GM23338 (cell line): ENCODE data around the gene CNTRL. TPM values are rescaled to one million over a fixed set of nuclear protein-coding genes. Genes with fewer than 3 reads are reported as not detected.

ENCODE experiments used
- ATAC-seq: fragments of 200-7000 bp; cut with Tn5 transposase; 3 replicates; pipeline ENCODE4 v1.9.1; 2020
- DNase-seq: peaks from one replicate; pipeline ENCODE4 v3.0.0-alpha.2; 2015; ENCODE audit warnings: low spot score
- H2AFZ ChIP-seq: fragments of 200-600 bp; sonication (generic); 2 replicates; pipeline ENCODE4 v1.8.0; 2016; ENCODE audit warnings: antibody characterized with exemption, mild to moderate bottlenecking, moderate library complexity
- H3F3A ChIP-seq: fragments of 200-600 bp; sonication (generic); replicated peaks from 2 replicates; pipeline ENCODE4 v1.8.0; 2017; ENCODE audit warnings: antibody characterized with exemption, mixed run types, low read depth
- H3K27ac ChIP-seq: fragments of 200-600 bp; sonication (generic); 2 replicates; pipeline ENCODE4 v1.6.1; 2016; ENCODE audit warnings: low read depth
- H3K27me3 ChIP-seq: fragments of 200-600 bp; sonication (generic); 2 replicates; pipeline ENCODE4 v1.8.0; 2016; ENCODE audit warnings: mild to moderate bottlenecking, mixed run types, moderate library complexity; ENCODE audit not compliant: insufficient read depth
- H3K36me3 ChIP-seq: fragments of 200-600 bp; sonication (generic); 2 replicates; pipeline ENCODE4 v1.8.0; 2016; ENCODE audit warnings: mild to moderate bottlenecking; ENCODE audit not compliant: insufficient read depth
- H3K4me1 ChIP-seq: fragments of 200-600 bp; sonication (generic); 2 replicates; pipeline ENCODE4 v1.8.0; 2016; ENCODE audit warnings: mild to moderate bottlenecking, moderate library complexity; ENCODE audit not compliant: insufficient read depth
- H3K4me2 ChIP-seq: fragments of 200-600 bp; sonication (generic); 2 replicates; pipeline ENCODE4 v1.7.1; 2017; ENCODE audit warnings: mixed run types
- H3K4me3 ChIP-seq: fragments of 200-600 bp; sonication (generic); 2 replicates; pipeline ENCODE4 v1.6.1; 2016; ENCODE audit warnings: mixed run types
- H3K79me2 ChIP-seq: fragments of 200-600 bp; sonication (generic); replicated peaks from 2 replicates; pipeline ENCODE4 v1.8.0; 2017; ENCODE audit warnings: mild to moderate bottlenecking; ENCODE audit not compliant: insufficient read depth
- H3K9me2 ChIP-seq: fragments of 200-600 bp; sonication (generic); 2 replicates; pipeline ENCODE4 v1.8.0; 2017; ENCODE audit not compliant: insufficient read depth
- H4K20me1 ChIP-seq: fragments of 200-600 bp; sonication (generic); replicated peaks from 2 replicates; pipeline ENCODE4 v1.8.0; 2017; ENCODE audit warnings: mild to moderate bottlenecking; ENCODE audit not compliant: insufficient read depth
- H3K27ac Mint-ChIP-seq: 2 replicates; pipeline ENCODE4 v1.8.0; 2020; ENCODE audit warnings: inconsistent platforms, mild to moderate bottlenecking, moderate library complexity, mixed read lengths
- H3K27me3 Mint-ChIP-seq: 3 replicates; pipeline ENCODE4 v1.8.0; 2022; ENCODE audit warnings: low read depth, mild to moderate bottlenecking, moderate library complexity, mixed read lengths, inconsistent platforms; ENCODE audit not compliant: insufficient read depth, poor library complexity
- H3K36me3 Mint-ChIP-seq: 3 replicates; pipeline ENCODE4 v1.8.0; 2021; ENCODE audit warnings: low read depth, mild to moderate bottlenecking, inconsistent platforms, moderate library complexity, mixed read lengths
- H3K4me1 Mint-ChIP-seq: 3 replicates; pipeline ENCODE4 v1.8.0; 2020; ENCODE audit warnings: mild to moderate bottlenecking, inconsistent platforms, mixed read lengths
- H3K4me3 Mint-ChIP-seq: 3 replicates; pipeline ENCODE4 v1.8.0; 2021; ENCODE audit warnings: moderate library complexity, mild to moderate bottlenecking, inconsistent platforms, mixed read lengths
- H3K9me3 Mint-ChIP-seq: 3 replicates; pipeline ENCODE4 v1.8.0; 2020; ENCODE audit warnings: moderate library complexity, mild to moderate bottlenecking, inconsistent platforms, mixed read lengths
- CREB1 ChIP-seq: fragments of 250-450 bp; sonication (Bioruptor Pico); IDR thresholded peaks from 2 replicates; pipeline ENCODE4 v1.5.0; 2020; ENCODE audit warnings: low read depth, mild to moderate bottlenecking, moderate library complexity
- EZH2phosphoT487 ChIP-seq: fragments of 200-600 bp; sonication (generic); IDR thresholded peaks from one replicate; pipeline ENCODE4 v1.8.1; 2018; ENCODE audit warnings: antibody characterized with exemption; ENCODE audit not compliant: unreplicated experiment
- JUNB ChIP-seq: IDR thresholded peaks from one replicate; pipeline ENCODE4 v1.6.1; 2016; ENCODE audit warnings: antibody characterized with exemption; ENCODE audit not compliant: unreplicated experiment
- NANOG ChIP-seq: IDR thresholded peaks from 2 replicates; pipeline ENCODE4 v1.6.1; 2016; ENCODE audit warnings: antibody characterized with exemption, borderline replicate concordance
- POLR2AphosphoS5 ChIP-seq: IDR thresholded peaks from 2 replicates; pipeline ENCODE4 v1.6.1; 2016; ENCODE audit warnings: antibody characterized with exemption, low read depth
- STAT1 ChIP-seq: IDR thresholded peaks from one replicate; pipeline ENCODE4 v1.6.1; 2016; ENCODE audit warnings: antibody characterized with exemption; ENCODE audit not compliant: unreplicated experiment
- ZNF331 ChIP-seq: fragments of 250-450 bp; sonication (Bioruptor Pico); IDR thresholded peaks from 2 replicates; pipeline ENCODE4 v1.5.0; 2020; ENCODE audit warnings: low read depth, mild to moderate bottlenecking, moderate library complexity
- polyA plus RNA-seq: library from polyadenylated mRNA; unstranded; fragments of >200 nt; fragmentation: Nextera tagmentation; extraction: Ambion mirVana; gene quantifications from 2 replicates; pipeline ENCODE4 v1.2.1, GENCODE V29; 2016
- total RNA-seq: library from RNA; depleted of rRNA; stranded (reverse); fragments of >200 nt; shearing (Covaris generic); gene quantifications from 2 replicates; pipeline ENCODE4 v1.2.3, GENCODE V29; 2014
- TF ChIP-seq, protein P1 (sequence below): fragments of 250-450 bp; sonication (Bioruptor Pico); IDR thresholded peaks from 2 replicates; pipeline ENCODE4 v1.5.0; 2020; ENCODE audit warnings: mild to moderate bottlenecking, moderate library complexity
- TF ChIP-seq, protein P2 (sequence below), 2 experiments: fragments of 200-600 bp in 1 of 2; sonication (generic) in 1 of 2; conservative IDR thresholded peaks; 2 replicates each; pipeline versions ENCODE4 v1.5.1 to v1.6.1; 2016 to 2017; ENCODE audit warnings: antibody characterized with exemption in 2 of 2, low read depth in 2 of 2, mild to moderate bottlenecking in 2 of 2, moderate library complexity in 1 of 2

The CNTRL gene
- total and polyA plus RNA-seq, 2 experiments from 2014 or later: 9.2 to 11.7 TPM

DNA sequence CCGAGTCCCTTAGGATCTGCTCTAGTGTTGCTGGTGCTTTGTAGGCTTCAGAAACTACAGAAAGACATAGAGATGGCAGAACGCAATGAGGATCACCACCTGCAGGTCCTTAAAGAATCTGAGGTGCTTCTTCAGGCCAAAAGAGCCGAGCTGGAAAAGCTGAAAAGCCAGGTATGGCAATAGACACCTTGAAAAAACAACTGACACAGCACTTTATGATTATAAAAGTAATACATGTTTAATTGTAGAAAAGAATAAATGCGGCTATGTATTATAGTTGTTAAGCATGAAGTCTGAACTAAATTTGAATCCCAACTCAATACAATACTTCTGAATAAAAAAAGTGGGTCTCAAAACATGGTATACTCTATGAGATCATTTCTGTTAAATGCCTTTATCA lies 83.2 kb downstream of the CNTRL start (continued):
- TF ChIP-seq, protein P1, sequence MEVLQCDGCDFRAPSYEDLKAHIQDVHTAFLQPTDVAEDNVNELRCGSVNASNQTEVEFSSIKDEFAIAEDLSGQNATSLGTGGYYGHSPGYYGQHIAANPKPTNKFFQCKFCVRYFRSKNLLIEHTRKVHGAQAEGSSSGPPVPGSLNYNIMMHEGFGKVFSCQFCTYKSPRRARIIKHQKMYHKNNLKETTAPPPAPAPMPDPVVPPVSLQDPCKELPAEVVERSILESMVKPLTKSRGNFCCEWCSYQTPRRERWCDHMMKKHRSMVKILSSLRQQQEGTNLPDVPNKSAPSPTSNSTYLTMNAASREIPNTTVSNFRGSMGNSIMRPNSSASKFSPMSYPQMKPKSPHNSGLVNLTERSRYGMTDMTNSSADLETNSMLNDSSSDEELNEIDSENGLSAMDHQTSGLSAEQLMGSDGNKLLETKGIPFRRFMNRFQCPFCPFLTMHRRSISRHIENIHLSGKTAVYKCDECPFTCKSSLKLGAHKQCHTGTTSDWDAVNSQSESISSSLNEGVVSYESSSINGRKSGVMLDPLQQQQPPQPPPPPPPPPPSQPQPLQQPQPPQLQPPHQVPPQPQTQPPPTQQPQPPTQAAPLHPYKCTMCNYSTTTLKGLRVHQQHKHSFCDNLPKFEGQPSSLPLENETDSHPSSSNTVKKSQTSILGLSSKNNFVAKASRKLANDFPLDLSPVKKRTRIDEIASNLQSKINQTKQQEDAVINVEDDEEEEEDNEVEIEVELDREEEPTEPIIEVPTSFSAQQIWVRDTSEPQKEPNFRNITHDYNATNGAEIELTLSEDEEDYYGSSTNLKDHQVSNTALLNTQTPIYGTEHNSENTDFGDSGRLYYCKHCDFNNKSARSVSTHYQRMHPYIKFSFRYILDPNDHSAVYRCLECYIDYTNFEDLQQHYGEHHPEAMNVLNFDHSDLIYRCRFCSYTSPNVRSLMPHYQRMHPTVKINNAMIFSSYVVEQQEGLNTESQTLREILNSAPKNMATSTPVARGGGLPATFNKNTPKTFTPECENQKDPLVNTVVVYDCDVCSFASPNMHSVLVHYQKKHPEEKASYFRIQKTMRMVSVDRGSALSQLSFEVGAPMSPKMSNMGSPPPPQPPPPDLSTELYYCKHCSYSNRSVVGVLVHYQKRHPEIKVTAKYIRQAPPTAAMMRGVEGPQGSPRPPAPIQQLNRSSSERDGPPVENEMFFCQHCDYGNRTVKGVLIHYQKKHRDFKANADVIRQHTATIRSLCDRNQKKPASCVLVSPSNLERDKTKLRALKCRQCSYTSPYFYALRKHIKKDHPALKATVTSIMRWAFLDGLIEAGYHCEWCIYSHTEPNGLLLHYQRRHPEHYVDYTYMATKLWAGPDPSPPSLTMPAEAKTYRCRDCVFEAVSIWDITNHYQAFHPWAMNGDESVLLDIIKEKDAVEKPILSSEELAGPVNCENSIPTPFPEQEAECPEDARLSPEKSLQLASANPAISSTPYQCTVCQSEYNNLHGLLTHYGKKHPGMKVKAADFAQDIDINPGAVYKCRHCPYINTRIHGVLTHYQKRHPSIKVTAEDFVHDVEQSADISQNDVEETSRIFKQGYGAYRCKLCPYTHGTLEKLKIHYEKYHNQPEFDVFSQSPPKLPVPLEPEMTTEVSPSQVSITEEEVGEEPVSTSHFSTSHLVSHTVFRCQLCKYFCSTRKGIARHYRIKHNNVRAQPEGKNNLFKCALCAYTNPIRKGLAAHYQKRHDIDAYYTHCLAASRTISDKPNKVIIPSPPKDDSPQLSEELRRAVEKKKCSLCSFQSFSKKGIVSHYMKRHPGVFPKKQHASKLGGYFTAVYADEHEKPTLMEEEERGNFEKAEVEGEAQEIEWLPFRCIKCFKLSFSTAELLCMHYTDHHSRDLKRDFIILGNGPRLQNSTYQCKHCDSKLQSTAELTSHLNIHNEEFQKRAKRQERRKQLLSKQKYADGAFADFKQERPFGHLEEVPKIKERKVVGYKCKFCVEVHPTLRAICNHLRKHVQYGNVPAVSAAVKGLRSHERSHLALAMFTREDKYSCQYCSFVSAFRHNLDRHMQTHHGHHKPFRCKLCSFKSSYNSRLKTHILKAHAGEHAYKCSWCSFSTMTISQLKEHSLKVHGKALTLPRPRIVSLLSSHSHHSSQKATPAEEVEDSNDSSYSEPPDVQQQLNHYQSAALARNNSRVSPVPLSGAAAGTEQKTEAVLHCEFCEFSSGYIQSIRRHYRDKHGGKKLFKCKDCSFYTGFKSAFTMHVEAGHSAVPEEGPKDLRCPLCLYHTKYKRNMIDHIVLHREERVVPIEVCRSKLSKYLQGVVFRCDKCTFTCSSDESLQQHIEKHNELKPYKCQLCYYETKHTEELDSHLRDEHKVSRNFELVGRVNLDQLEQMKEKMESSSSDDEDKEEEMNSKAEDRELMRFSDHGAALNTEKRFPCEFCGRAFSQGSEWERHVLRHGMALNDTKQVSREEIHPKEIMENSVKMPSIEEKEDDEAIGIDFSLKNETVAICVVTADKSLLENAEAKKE (CRISPR knock-in tag): no peak
- no peak for TF ChIP-seq JUNB
- no peak for TF ChIP-seq CREB1 (CRISPR knock-in tag)
- TF ChIP-seq NANOG: no peak
- TF ChIP-seq STAT1: no peak
- no peak for TF ChIP-seq ZNF331 (CRISPR knock-in tag)
- TF ChIP-seq POLR2AphosphoS5: no peak

DNA sequence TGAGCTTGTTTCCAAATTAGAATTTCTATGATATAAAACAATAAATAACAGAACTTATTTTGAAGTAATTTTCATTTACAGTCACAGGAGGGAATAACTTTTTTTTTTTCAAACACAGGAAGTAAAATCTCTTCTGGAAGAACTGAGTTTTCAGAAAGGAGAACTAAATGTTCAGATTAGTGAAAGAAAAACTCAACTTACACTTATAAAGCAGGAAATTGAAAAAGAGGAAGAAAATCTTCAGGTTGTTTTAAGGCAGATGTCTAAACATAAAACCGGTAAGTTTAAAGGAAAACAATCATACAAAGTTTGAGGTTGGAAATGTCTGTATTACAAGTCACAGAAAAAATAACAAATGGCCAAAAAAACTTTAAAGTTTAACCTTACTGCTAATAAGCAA lies 85.3 kb downstream of the CNTRL start:
- no peak for ATAC-seq
- no peak overlapping the region for H3K27ac ChIP-seq
- no peaks in the 10 kb centered on the region for H3K4me1 Mint-ChIP-seq
- DNase-seq: no peak
- H3K27ac Mint-ChIP-seq: no peak overlapping the region
- no peak overlapping the region for H2AFZ ChIP-seq
- no peaks in the 10 kb centered on the region for H3F3A ChIP-seq
- no peaks in the 10 kb centered on the region for H3K9me2 ChIP-seq
- no peaks in the 10 kb centered on the region for H3K9me3 Mint-ChIP-seq
- H3K27me3 ChIP-seq: no peaks in the 10 kb centered on the region
- H3K36me3 Mint-ChIP-seq: peaks cover 10% of the 10 kb centered on the region; the same call in 2 of the 3 replicates
- no peak overlapping the region for H3K4me2 ChIP-seq
- no peak overlapping the region for H3K4me3 ChIP-seq
- H3K4me1 ChIP-seq: no peaks in the 10 kb centered on the region
- H3K4me3 Mint-ChIP-seq: no peak overlapping the region
- H3K79me2 ChIP-seq: no peaks in the 10 kb centered on the region
- no peaks in the 10 kb centered on the region for H3K27me3 Mint-ChIP-seq
- no peaks in the 10 kb centered on the region; the same call in 1 of the 2 replicates for H4K20me1 ChIP-seq
- H3K36me3 ChIP-seq: no peaks in the 10 kb centered on the region; the same call in 1 of the 2 replicates
- TF ChIP-seq EZH2phosphoT487: no peak
- TF ChIP-seq, protein P2, sequence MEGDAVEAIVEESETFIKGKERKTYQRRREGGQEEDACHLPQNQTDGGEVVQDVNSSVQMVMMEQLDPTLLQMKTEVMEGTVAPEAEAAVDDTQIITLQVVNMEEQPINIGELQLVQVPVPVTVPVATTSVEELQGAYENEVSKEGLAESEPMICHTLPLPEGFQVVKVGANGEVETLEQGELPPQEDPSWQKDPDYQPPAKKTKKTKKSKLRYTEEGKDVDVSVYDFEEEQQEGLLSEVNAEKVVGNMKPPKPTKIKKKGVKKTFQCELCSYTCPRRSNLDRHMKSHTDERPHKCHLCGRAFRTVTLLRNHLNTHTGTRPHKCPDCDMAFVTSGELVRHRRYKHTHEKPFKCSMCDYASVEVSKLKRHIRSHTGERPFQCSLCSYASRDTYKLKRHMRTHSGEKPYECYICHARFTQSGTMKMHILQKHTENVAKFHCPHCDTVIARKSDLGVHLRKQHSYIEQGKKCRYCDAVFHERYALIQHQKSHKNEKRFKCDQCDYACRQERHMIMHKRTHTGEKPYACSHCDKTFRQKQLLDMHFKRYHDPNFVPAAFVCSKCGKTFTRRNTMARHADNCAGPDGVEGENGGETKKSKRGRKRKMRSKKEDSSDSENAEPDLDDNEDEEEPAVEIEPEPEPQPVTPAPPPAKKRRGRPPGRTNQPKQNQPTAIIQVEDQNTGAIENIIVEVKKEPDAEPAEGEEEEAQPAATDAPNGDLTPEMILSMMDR (conservative IDR thresholded peaks at IDR 0.05; ENCODE audit: low read depth in 2 of 2): no peak
- TF ChIP-seq CREB1 (CRISPR knock-in tag): no peak
- no peak for TF ChIP-seq ZNF331 (CRISPR knock-in tag)
- TF ChIP-seq STAT1: no peak
- TF ChIP-seq, protein P1 (CRISPR knock-in tag): no peak
